Activated T-cell treated with anti-CD3 and anti-CD28 coated beads, Interleukin-2, amount 50 U/mL, for 4 hours (primary cell): ENCODE data around the gene PUSL1. TPM values are rescaled to one million over a fixed set of nuclear protein-coding genes. Genes with fewer than 3 reads are reported as not detected.

Source experiments
- ATAC-seq, 2 donors: fragments of 200-7000 bp; cut with Tn5 transposase; one replicate each; pipeline ENCODE4 v1.10.0; 2021
- DNase-seq: peaks from one replicate; pipeline ENCODE4 v3.0.0-alpha.2; 2020
- H3K27me3 Mint-ChIP-seq: one replicate; pipeline ENCODE4 v1.8.0; 2021; ENCODE audit warnings: low read depth, mixed read lengths
- H3K36me3 Mint-ChIP-seq: one replicate; pipeline ENCODE4 v1.8.0; 2022; ENCODE audit warnings: mixed read lengths; ENCODE audit not compliant: insufficient read depth
- H3K4me1 Mint-ChIP-seq: one replicate; pipeline ENCODE4 v1.8.0; 2021; ENCODE audit warnings: low read depth, mixed read lengths
- H3K4me3 Mint-ChIP-seq: one replicate; pipeline ENCODE4 v1.8.0; 2021; ENCODE audit warnings: mild to moderate bottlenecking, moderate library complexity, mixed read lengths
- H3K9me3 Mint-ChIP-seq: one replicate; pipeline ENCODE4 v1.8.0; 2021; ENCODE audit warnings: mixed read lengths
- total RNA-seq, 3 donors: library from RNA; stranded (reverse); gene quantifications; one replicate each; pipeline ENCODE4 v1.2.1, GENCODE V29; 2021

The PUSL1 gene
- total RNA-seq, 3 donors from 2014 or later = 38.9 to 40.7 (median 39.5) TPM

- no peak for ATAC-seq
- no peaks in the 10 kb centered on the region for H3K36me3 Mint-ChIP-seq
Measured at GRCh38 chr1:1285611-1286311, 22.6 kb upstream of the PUSL1 start.

DNA sequence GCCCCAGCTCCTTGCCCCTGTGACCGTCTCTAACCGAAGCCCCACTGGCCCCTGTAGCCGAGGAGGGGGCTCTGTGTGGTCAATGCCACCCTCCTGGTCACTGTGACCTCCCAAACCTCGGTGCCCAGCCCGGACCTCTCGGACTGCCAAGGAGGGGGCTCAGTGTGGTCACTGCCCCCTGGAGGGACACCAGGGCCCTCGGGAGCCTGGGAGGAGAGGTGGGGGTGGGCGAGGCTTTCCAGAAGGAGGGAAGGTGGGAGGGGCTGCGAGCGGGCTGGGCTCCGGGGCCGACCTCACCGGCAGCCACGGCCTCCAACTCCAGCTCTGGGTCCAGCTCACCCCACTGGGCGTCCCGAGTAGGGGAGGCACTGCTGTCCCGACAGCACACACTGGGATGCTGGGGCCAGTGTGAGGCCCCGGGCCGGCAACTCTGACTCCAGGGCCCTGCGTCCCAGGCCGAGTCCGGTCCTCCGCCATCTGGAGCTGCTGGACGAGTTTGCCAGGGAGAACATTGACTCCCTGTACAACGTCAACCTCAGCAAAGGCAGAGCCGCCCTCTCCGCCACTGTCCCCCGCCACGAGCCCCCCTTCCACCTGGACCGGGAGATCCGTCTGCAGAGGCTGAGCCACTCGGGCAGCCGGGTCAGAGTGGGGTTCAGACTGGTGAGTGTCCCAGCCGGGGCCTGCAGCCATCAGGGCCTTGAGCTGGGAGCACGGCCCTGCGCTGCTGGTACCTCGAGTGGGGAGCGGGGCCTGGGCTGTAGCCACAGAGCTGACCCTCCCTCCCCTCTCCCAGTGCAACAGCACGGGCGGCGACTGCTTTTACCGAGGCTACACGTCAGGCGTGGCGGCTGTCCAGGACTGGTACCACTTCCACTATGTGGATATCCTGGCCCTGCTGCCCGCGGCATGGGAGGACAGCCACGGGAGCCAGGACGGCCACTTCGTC is 21.8 kb upstream of the PUSL1 start:
- no peaks in the 10 kb centered on the region for H3K4me1 Mint-ChIP-seq
- no peak overlapping the region for H3K4me3 Mint-ChIP-seq
- DNase-seq (no peak), ATAC-seq (no peak)
- H3K9me3 Mint-ChIP-seq = no peaks in the 10 kb centered on the region
- no peaks in the 10 kb centered on the region for H3K36me3 Mint-ChIP-seq
- H3K27me3 Mint-ChIP-seq = no peaks in the 10 kb centered on the region

More at GRCh38 chr1:1285611-1286311, 22.6 kb upstream of the PUSL1 start:
- Mint-ChIP-seq H3K9me3 (no peaks in the 10 kb centered on the region), H3K4me3 (no peak overlapping the region), H3K27me3 (no peaks in the 10 kb centered on the region), H3K4me1 (no peaks in the 10 kb centered on the region)
- DNase-seq = no peak

DNA sequence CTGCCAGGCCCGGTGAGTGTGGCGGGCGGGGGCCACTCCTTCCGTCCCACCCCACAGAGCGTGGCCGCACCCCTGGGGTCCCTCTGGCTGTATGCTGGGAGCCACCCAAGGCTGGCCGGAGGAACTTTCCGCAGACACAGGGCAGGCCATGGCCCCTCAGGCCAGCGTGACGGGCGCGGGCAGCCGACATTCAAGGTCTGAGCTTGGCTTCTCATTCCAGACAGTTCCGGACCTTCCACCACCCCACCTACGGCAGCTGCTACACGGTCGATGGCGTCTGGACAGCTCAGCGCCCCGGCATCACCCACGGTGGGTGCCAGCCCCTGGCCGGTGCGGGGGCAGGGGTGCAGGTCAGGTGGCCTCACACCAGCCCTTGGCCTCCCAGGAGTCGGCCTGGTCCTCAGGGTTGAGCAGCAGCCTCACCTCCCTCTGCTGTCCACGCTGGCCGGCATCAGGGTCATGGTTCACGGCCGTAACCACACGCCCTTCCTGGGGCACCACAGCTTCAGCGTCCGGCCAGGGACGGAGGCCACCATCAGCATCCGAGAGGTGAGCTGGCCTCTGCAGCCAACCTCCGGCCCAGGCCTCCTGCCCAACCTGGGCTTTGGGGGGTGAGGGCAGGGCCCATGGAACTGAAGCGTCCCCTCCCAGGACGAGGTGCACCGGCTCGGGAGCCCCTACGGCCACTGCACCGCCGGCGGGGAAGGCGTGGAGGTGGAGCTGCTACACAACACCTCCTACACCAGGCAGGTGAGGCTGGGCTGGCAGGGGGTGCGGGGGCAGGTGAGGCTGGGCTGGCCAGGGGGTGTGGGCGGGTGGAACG is 20.9 kb upstream of the PUSL1 start:
- ATAC-seq (no peak), DNase-seq (no peak)
- no peaks in the 10 kb centered on the region for H3K36me3 Mint-ChIP-seq
- H3K4me1 Mint-ChIP-seq = peaks cover 2% of the 10 kb centered on the region
- no peaks in the 10 kb centered on the region for H3K27me3 Mint-ChIP-seq
- no peaks in the 10 kb centered on the region for H3K9me3 Mint-ChIP-seq
- H3K4me3 Mint-ChIP-seq = no peak overlapping the region

DNA sequence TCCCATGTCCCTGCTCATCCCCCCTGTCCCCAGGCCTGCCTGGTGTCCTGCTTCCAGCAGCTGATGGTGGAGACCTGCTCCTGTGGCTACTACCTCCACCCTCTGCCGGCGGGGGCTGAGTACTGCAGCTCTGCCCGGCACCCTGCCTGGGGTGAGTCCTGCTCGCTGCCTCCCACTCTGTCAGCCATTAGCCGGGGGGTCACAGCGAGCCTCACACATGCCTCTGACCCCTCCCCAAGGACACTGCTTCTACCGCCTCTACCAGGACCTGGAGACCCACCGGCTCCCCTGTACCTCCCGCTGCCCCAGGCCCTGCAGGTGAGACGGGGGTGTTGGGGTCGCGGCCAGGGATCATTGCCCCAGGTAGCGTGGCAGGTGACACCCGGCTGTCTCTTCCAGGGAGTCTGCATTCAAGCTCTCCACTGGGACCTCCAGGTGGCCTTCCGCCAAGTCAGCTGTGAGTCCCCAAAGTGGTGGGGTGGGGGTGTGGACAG is 18.1 kb upstream of the PUSL1 start:
- Mint-ChIP-seq H3K4me3 (no peak overlapping the region), H3K27me3 (no peaks in the 10 kb centered on the region), H3K36me3 (no peaks in the 10 kb centered on the region), H3K9me3 (no peaks in the 10 kb centered on the region), H3K4me1 (peaks cover 2% of the 10 kb centered on the region)
- ATAC-seq (peak in 1 of 2 donors; percentile 49), DNase-seq (peak; percentile 59)

GRCh38 chr1:1291023-1291528 is 17.3 kb upstream of the PUSL1 start:
- H3K27me3 Mint-ChIP-seq = no peaks in the 10 kb centered on the region
- H3K4me1 Mint-ChIP-seq = peaks cover 2% of the 10 kb centered on the region
- no peaks in the 10 kb centered on the region for H3K9me3 Mint-ChIP-seq
- H3K36me3 Mint-ChIP-seq = no peaks in the 10 kb centered on the region
- DNase-seq (no peak), ATAC-seq (no peak)
- no peak overlapping the region for H3K4me3 Mint-ChIP-seq

GRCh38 chr1:1291548-1292441 is 16.6 kb upstream of the PUSL1 start:
- peaks cover 2% of the 10 kb centered on the region for H3K4me1 Mint-ChIP-seq
- H3K4me3 Mint-ChIP-seq = no peak overlapping the region
- peak; percentile 69 for DNase-seq
- H3K9me3 Mint-ChIP-seq = no peaks in the 10 kb centered on the region
- peak; percentile 79 to 81 for ATAC-seq
- no peaks in the 10 kb centered on the region for H3K27me3 Mint-ChIP-seq
- H3K36me3 Mint-ChIP-seq = no peaks in the 10 kb centered on the region

GRCh38 chr1:1292442-1292779 is 16.0 kb upstream of the PUSL1 start:
- Mint-ChIP-seq H3K27me3 (no peaks in the 10 kb centered on the region), H3K36me3 (no peaks in the 10 kb centered on the region), H3K4me1 (peaks cover 2% of the 10 kb centered on the region), H3K9me3 (no peaks in the 10 kb centered on the region), H3K4me3 (no peak overlapping the region)
- no peak for DNase-seq
- ATAC-seq = no peak

GRCh38 chr1:1292851-1293250 is 15.5 kb upstream of the PUSL1 start:
- H3K27me3 Mint-ChIP-seq = no peaks in the 10 kb centered on the region
- no peaks in the 10 kb centered on the region for H3K9me3 Mint-ChIP-seq
- DNase-seq (no peak), ATAC-seq (no peak)
- H3K36me3 Mint-ChIP-seq = no peaks in the 10 kb centered on the region
- no peak overlapping the region for H3K4me3 Mint-ChIP-seq
- H3K4me1 Mint-ChIP-seq = peaks cover 2% of the 10 kb centered on the region

DNA sequence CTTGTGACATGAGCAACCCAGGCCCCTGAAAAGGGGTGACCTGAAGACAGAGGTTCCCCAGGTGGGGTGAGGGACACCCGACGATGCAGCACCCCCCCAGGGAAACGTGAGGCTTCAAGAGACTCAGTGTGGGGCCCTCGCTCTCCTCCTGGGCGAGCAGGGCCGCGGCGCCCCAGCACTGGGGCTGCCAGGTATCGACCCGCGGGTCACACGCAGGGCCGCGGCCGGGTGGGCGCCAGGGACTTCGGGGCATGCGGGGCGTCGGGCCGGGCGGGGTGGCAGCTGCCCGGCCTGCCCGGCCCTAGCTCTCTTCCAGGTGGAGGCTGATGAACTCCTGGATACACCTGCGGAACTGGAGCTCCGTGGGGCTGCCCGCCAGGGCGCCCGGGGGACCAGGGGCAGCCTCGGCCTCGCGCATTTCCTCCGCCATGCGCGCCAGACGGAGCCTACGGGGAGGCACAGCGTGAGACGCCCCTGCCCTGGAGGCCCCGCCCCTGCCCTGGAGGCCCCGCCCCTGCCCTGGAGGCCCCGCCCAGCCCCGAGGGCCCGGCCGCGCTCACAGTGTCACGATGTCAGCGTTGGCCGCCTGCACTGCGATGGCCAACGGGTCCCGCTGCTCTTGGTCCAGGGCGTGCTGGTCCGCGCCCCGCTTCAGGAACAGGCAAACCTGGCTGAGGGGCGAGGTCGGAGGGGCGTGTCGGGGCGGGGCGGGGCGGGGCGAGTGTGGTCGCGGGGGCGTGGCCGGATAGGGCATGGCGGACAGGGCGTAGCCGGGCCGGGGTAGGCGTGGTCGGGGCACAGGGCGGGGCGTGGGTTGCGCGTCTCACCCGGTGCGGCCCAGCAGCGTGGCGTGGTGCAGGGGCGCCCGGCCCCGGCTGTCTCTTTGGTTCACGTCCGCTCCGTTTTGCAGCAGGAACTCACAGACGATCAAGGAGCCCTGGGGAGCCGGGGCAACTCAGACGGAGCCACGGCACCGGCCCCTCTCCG is 14.8 kb upstream of the PUSL1 start:
- H3K9me3 Mint-ChIP-seq = no peaks in the 10 kb centered on the region
- H3K27me3 Mint-ChIP-seq = no peaks in the 10 kb centered on the region
- no peak for DNase-seq
- H3K4me3 Mint-ChIP-seq = no peak overlapping the region
- peak; percentile 33 to 50 for ATAC-seq
- peaks cover 2% of the 10 kb centered on the region for H3K4me1 Mint-ChIP-seq
- no peaks in the 10 kb centered on the region for H3K36me3 Mint-ChIP-seq

GRCh38 chr1:1294250-1294890 is 14.0 kb upstream of the PUSL1 start:
- Mint-ChIP-seq H3K9me3 (no peaks in the 10 kb centered on the region), H3K4me1 (peaks cover 2% of the 10 kb centered on the region), H3K4me3 (no peak overlapping the region), H3K36me3 (no peaks in the 10 kb centered on the region), H3K27me3 (no peaks in the 10 kb centered on the region)
- ATAC-seq (no peak), DNase-seq (no peak)

DNA sequence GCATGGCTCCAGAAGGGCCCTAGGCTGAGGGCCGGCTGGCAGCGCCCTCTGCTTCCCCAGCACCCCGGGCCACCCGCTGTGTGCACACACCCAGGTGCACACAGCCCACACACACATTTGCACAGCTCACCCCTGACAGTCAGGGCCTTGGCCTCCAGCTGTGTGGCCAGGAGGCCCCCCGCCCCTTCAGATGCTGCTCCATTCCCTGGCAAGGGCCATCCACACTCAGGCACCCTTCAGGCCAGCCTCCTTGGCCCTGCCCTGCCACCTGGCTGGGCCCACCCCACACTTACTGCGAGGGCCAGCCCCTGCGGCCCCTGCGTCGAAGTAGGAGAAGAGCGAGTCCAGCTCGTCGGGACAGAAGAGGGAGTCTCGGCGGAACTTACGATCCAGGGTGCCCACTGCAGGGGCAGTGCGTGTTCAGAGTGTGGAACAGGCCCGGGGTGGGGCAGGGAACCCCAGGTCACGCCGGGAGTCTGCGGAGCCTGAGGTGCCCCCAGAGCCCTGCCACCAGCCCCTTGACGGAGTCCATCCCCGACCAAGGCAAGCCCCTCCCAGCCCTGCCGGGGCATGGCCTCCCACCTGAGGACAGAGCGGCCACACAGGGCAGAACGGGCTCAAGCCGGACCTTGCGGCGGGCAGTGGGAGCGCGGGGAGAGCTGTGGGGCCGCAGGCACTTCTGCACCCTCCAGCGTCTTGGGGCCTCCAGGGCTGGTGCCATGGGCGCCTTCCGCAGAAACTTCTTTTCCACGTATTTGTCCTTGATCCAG is 13.1 kb upstream of the PUSL1 start:
- ATAC-seq (no peak), DNase-seq (no peak)
- H3K9me3 Mint-ChIP-seq = no peaks in the 10 kb centered on the region
- peaks cover 2% of the 10 kb centered on the region for H3K4me1 Mint-ChIP-seq
- H3K4me3 Mint-ChIP-seq = no peak overlapping the region
- no peaks in the 10 kb centered on the region for H3K27me3 Mint-ChIP-seq
- no peaks in the 10 kb centered on the region for H3K36me3 Mint-ChIP-seq
